ENCODE measurements around the gene TBC1D20.

DNA sequence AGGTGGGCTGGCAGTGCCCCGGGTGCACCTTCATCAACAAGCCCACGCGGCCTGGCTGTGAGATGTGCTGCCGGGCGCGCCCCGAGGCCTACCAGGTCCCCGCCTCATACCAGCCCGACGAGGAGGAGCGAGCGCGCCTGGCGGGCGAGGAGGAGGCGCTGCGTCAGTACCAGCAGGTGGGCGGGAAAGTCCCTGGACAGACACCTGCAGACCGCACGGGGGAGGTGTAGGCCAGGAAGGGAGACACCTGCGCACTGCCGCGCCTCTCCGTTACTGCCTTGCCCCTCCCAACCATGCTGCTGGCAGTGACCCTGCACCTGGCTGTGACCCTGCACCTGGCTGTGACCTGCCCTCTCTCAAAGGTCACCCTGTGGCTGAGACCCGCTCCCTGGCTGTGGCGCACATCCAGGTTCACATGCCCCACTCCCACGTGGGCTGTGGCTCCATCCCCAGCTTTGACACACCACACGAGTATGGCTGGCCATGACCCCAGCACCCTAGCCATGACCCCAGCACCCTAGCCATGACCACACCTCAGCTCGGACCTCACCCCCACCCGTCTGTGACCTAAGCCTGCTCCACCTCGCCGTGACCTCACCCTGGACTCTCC lies 42.7 kb downstream of the TBC1D20 start:
- TF ChIP-seq, protein P1, sequence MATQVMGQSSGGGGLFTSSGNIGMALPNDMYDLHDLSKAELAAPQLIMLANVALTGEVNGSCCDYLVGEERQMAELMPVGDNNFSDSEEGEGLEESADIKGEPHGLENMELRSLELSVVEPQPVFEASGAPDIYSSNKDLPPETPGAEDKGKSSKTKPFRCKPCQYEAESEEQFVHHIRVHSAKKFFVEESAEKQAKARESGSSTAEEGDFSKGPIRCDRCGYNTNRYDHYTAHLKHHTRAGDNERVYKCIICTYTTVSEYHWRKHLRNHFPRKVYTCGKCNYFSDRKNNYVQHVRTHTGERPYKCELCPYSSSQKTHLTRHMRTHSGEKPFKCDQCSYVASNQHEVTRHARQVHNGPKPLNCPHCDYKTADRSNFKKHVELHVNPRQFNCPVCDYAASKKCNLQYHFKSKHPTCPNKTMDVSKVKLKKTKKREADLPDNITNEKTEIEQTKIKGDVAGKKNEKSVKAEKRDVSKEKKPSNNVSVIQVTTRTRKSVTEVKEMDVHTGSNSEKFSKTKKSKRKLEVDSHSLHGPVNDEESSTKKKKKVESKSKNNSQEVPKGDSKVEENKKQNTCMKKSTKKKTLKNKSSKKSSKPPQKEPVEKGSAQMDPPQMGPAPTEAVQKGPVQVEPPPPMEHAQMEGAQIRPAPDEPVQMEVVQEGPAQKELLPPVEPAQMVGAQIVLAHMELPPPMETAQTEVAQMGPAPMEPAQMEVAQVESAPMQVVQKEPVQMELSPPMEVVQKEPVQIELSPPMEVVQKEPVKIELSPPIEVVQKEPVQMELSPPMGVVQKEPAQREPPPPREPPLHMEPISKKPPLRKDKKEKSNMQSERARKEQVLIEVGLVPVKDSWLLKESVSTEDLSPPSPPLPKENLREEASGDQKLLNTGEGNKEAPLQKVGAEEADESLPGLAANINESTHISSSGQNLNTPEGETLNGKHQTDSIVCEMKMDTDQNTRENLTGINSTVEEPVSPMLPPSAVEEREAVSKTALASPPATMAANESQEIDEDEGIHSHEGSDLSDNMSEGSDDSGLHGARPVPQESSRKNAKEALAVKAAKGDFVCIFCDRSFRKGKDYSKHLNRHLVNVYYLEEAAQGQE (IDR thresholded peaks at IDR 0.05; ENCODE audit: insufficient read depth in 1 of 2, low read depth in 2 of 2, low read length in 1 of 2) = no peak
- no peak for TF ChIP-seq POLR2AphosphoS5 (IDR thresholded peaks at IDR 0.05; ENCODE audit: low read depth, low read length)
- TF ChIP-seq, protein P2, sequence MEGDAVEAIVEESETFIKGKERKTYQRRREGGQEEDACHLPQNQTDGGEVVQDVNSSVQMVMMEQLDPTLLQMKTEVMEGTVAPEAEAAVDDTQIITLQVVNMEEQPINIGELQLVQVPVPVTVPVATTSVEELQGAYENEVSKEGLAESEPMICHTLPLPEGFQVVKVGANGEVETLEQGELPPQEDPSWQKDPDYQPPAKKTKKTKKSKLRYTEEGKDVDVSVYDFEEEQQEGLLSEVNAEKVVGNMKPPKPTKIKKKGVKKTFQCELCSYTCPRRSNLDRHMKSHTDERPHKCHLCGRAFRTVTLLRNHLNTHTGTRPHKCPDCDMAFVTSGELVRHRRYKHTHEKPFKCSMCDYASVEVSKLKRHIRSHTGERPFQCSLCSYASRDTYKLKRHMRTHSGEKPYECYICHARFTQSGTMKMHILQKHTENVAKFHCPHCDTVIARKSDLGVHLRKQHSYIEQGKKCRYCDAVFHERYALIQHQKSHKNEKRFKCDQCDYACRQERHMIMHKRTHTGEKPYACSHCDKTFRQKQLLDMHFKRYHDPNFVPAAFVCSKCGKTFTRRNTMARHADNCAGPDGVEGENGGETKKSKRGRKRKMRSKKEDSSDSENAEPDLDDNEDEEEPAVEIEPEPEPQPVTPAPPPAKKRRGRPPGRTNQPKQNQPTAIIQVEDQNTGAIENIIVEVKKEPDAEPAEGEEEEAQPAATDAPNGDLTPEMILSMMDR (IDR thresholded peaks at IDR 0.05) = no peak
- TF ChIP-seq TCF7L2 (IDR thresholded peaks at IDR 0.05; ENCODE audit: low read depth, low read length) = no peak
